ENCODE measurements around the gene HSD17B7.

Gene HSD17B7

GRCh38 chr1:162859191-162859590 is 68.7 kb downstream of the HSD17B7 start:
- DNase-seq: no peak

DNA sequence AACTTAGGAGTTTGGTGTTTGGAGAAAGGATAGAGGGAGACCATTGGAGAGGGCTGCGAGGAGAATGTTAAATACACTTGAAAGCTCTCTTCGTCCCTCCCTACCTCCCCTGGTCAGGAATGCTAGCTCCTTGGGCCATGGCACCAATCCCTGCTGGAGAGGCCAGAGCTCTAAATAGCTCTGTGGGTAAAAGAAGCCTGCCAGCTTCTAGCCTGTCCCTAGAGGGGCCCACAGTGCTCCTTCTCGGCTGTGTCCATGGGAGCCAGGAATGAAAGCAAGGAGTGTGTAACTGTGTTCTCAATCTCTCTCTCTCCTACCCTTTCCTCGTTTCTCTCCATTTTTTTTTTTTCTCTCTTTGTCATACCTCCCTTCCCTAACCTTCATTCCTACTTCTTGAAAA is 70.6 kb downstream of the HSD17B7 start, which contains the start of gene CCDC190:
Gene CCDC190, minus strand, starts transcription at position 75 of the 400 bp plus-strand sequence. CDS start 1,529 bp downstream, outside the sequence.
- no peak for DNase-seq

- DNase-seq: no peak
Observed at GRCh38 chr1:162861625-162862024, 71.1 kb downstream of the HSD17B7 start.
